SU-DHL-6 (cell line): ENCODE measurements around the gene ANKRD13B.

Source experiments
- EZH2phosphoT487 ChIP-seq: fragments of 200-600 bp; sonication (generic), shearing (Covaris generic); conservative IDR thresholded peaks from 2 replicates; pipeline ENCODE4 v1.6.1; 2018; ENCODE audit warnings: mild to moderate bottlenecking, antibody characterized with exemption, low read length, moderate library complexity, mixed read lengths
- TF ChIP-seq, protein P1 (sequence below): fragments of 200-600 bp; sonication (generic); IDR thresholded peaks from one replicate; pipeline ENCODE4 v1.5.1; 2017; ENCODE audit warnings: antibody characterized with exemption, mild to moderate bottlenecking, low read length, moderate library complexity; ENCODE audit not compliant: insufficient read depth, poor library complexity, severe bottlenecking

DNA sequence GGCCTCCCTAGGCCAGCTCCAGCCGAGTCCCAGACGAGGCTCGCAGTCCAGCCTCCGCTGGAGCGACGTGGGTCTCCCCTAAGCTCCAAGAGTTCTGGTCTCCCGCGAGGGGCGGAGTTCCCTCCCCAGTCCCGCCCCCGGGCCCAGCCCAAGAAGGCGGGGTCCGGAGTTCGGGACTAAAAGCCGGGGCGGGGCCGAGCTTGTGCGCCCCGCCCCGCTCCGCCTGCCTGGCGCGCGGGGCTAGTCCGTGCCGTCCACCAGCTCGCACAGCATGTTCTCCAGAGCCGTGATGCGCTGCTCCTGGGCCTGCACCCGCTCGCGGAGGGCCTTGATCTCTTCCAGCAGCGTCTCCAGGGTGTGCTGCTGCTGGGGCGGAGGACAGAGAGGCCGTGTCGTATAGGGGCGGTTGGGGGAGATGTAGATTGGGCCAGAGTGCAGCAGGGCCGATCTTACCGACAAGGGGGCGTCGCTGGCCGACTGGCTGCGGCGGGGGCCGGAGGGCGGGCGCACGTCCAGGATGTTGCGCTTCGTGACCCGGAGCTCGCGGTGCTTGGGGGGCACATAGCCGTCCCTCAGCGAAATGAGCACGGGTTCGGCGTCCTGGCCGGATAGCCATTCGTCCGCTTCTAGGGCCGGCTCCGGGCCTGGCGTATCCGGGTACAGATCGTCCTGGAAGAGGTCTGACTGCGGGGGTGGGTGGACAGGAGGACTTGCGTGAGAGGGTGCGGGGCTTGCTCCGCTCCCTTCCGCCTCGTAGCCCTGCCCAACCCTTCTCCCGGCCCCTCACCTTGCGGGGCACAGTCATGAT is 22.8 kb downstream of the ANKRD13B start:
- no peak for TF ChIP-seq EZH2phosphoT487
- TF ChIP-seq, protein P1, sequence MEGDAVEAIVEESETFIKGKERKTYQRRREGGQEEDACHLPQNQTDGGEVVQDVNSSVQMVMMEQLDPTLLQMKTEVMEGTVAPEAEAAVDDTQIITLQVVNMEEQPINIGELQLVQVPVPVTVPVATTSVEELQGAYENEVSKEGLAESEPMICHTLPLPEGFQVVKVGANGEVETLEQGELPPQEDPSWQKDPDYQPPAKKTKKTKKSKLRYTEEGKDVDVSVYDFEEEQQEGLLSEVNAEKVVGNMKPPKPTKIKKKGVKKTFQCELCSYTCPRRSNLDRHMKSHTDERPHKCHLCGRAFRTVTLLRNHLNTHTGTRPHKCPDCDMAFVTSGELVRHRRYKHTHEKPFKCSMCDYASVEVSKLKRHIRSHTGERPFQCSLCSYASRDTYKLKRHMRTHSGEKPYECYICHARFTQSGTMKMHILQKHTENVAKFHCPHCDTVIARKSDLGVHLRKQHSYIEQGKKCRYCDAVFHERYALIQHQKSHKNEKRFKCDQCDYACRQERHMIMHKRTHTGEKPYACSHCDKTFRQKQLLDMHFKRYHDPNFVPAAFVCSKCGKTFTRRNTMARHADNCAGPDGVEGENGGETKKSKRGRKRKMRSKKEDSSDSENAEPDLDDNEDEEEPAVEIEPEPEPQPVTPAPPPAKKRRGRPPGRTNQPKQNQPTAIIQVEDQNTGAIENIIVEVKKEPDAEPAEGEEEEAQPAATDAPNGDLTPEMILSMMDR = no peak
